ENCODE data around the gene MRNIP.

The MRNIP gene

DNA sequence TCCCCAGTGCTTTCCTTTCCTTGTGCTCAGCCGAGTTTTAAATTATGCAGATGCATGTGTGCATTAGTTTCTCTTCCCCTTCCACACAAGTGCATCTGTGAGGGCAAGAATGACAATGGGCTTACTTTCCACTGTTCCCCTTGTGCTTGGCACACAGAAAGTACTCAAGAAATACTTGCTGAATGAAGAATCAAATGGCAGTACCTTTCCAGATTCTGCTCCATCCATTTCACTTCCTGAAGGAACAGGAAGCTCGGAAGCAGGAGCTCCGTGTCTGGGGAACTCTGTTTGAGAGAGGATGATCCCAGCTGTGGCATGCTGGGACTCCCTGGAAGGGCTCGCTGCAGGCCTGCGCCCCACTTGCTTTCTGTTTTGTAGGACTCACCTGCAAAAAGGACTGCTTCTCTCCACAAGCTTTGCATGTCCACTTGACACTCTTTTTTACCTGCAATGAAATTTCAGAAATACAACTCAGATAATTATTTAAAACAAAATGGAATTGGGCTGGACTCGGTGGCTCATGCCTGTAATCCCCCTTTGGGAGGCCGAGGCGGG is 5.5 kb downstream of the MRNIP start:
- peaks cover 9% of the 10 kb centered on the region for H3K36me3 ChIP-seq (ENCODE audit: control insufficient read depth, insufficient read depth, low read length)
- peak; percentile 50 for DNase-seq (ENCODE audit: extremely low read depth, insufficient read length)
- no peaks in the 10 kb centered on the region for H3K27me3 ChIP-seq (replicated peaks; ENCODE audit: control insufficient read depth, insufficient read depth, low read length)
- TF ChIP-seq, protein P1, sequence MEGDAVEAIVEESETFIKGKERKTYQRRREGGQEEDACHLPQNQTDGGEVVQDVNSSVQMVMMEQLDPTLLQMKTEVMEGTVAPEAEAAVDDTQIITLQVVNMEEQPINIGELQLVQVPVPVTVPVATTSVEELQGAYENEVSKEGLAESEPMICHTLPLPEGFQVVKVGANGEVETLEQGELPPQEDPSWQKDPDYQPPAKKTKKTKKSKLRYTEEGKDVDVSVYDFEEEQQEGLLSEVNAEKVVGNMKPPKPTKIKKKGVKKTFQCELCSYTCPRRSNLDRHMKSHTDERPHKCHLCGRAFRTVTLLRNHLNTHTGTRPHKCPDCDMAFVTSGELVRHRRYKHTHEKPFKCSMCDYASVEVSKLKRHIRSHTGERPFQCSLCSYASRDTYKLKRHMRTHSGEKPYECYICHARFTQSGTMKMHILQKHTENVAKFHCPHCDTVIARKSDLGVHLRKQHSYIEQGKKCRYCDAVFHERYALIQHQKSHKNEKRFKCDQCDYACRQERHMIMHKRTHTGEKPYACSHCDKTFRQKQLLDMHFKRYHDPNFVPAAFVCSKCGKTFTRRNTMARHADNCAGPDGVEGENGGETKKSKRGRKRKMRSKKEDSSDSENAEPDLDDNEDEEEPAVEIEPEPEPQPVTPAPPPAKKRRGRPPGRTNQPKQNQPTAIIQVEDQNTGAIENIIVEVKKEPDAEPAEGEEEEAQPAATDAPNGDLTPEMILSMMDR (IDR thresholded peaks at IDR 0.05; ENCODE audit: insufficient read depth, low read length, poor library complexity, severe bottlenecking) = no peak
- no peak overlapping the region for H3K4me3 ChIP-seq (replicated peaks; ENCODE audit: low read depth, low read length)

DNA sequence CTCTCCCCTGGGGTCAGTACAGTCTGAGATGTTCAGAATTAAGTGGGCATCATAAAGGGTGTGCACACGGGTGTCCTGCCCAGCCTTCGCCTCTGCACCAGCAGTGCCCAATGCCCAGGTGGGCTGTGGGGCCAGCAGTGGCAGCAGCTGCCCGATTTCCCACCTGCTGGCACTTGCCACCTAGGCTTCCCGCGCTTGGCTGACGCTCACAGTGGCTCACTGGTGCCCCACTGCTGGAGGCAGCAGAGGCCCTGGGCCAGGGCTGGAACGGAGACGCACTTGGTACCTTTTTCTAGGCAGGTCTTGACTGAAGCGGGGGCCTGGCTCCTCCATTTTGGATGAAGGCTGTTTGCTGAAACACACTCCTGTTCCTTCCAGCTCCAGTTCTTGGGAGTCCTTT is 17.0 kb downstream of the MRNIP start:
- no peaks in the 10 kb centered on the region for H3K27me3 ChIP-seq (replicated peaks; ENCODE audit: control insufficient read depth, insufficient read depth, low read length)
- peaks cover 15% of the 10 kb centered on the region for H3K36me3 ChIP-seq (ENCODE audit: control insufficient read depth, insufficient read depth, low read length)
- no peak overlapping the region for H3K4me3 ChIP-seq (replicated peaks; ENCODE audit: low read depth, low read length)
- no peak for DNase-seq (ENCODE audit: extremely low read depth, insufficient read length)
- TF ChIP-seq, protein P1 (IDR thresholded peaks at IDR 0.05; ENCODE audit: insufficient read depth, low read length, poor library complexity, severe bottlenecking) = no peak

DNA sequence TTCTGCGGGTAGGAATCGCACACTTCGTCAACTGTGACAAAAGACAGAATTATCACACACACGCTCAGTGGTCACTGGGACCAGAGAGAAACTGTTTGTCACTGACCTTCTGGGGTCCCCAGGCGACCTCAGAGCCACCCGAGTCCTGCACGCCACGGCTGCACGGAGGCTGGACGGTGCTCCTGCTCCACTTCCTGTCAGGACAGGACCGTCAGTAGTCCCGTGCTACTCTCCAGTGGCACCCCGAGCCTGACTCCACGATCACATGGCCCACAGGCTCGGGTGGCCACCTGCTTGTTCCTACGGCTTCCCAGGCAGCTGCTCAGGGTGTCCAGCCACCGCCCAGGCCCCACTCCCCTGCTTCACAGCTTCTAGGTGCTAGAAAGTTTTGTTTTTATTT is 17.9 kb downstream of the MRNIP start:
- H3K36me3 ChIP-seq (ENCODE audit: control insufficient read depth, insufficient read depth, low read length) = peaks cover 21% of the 10 kb centered on the region
- no peak overlapping the region for H3K4me3 ChIP-seq (replicated peaks; ENCODE audit: low read depth, low read length)
- TF ChIP-seq, protein P1 (IDR thresholded peaks at IDR 0.05; ENCODE audit: insufficient read depth, low read length, poor library complexity, severe bottlenecking) = no peak
- H3K27me3 ChIP-seq (replicated peaks; ENCODE audit: control insufficient read depth, insufficient read depth, low read length) = no peaks in the 10 kb centered on the region
- no peak for DNase-seq (ENCODE audit: extremely low read depth, insufficient read length)

DNA sequence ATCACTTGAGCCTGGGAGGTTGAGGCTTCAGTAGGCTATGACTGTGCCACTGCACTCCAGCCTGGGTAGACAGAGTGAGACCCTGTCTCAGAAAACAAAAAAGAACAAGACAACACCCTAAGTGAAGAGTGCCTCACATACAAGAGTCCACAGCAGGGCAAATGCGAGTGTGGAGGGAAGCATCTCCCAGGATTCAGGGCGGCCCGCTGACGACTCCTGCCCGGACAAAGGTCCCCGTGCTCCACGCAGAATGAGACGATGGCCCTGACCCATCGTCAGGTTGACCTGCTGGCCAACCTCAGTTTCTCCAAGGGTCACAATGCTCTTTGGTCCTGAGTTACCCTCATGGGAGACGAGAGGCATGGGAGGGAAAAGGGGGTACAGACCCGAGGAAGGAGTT is 18.3 kb downstream of the MRNIP start:
- TF ChIP-seq, protein P1 (IDR thresholded peaks at IDR 0.05; ENCODE audit: insufficient read depth, low read length, poor library complexity, severe bottlenecking) = no peak
- H3K36me3 ChIP-seq (ENCODE audit: control insufficient read depth, insufficient read depth, low read length) = peaks cover 21% of the 10 kb centered on the region
- no peaks in the 10 kb centered on the region for H3K27me3 ChIP-seq (replicated peaks; ENCODE audit: control insufficient read depth, insufficient read depth, low read length)
- H3K4me3 ChIP-seq (replicated peaks; ENCODE audit: low read depth, low read length) = no peak overlapping the region
- DNase-seq (ENCODE audit: extremely low read depth, insufficient read length) = no peak

DNA sequence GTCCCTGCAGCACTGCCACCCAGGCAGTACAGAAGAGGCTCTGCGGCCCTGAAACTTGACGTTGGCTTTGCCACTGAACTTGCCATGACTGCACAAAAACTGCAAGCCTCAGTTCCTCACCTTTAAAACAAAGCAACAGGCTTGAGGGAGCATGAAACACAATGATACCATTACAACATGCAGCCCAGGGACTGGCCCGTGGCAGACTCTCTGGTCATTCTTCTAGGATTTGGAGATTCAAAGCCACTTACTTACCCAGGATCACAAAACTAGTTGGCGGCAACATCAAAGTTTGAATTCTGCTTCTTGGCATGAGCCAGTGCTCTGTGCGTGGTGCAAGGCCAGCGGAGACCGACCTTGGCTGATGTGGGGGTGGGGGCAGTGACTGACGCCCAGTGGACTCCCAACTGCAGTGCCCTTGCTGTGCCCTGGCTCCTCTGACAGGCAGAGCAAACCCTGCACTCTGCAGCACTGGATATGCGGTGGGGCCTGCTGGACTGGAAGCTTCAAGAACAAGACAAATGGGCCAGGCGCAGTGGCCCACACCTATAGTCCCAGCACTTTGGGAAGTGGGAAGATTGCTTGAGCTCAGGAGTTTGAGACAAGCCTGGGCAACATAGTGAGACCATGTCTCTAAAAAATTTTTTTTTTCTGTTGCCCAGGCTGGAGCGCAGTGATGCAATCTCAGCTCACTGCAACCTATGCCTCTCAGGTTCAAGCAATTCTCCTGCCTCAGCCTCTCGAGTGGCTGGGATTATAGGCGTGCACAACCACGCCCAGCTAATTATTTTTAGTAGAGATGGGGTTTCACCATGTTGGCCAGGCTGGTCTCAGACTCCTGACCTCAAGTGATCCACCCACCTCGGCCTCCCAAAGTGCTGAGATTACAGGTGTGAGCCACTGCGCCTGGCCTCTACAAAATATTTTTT is 19.0 kb downstream of the MRNIP start:
- no peak overlapping the region for H3K4me3 ChIP-seq (replicated peaks; ENCODE audit: low read depth, low read length)
- TF ChIP-seq, protein P1 (IDR thresholded peaks at IDR 0.05; ENCODE audit: insufficient read depth, low read length, poor library complexity, severe bottlenecking) = no peak
- H3K36me3 ChIP-seq (ENCODE audit: control insufficient read depth, insufficient read depth, low read length) = peaks cover 21% of the 10 kb centered on the region
- DNase-seq (ENCODE audit: extremely low read depth, insufficient read length) = no peak
- no peaks in the 10 kb centered on the region for H3K27me3 ChIP-seq (replicated peaks; ENCODE audit: control insufficient read depth, insufficient read depth, low read length)
